Activated CD4-positive, alpha-beta T cell treated with anti-CD3 and anti-CD28 coated beads, Interleukin-2, amount 50 U/mL, for 24 hours (primary cell): ENCODE measurements around the gene UHRF1.
"Not testable (repeated sequence)": the region's sequence is repeated elsewhere in the genome, so short reads cannot be mapped to it uniquely, and the experiment has no call there.

Source experiments
- DNase-seq, 2 donors: peaks; one replicate each; pipeline ENCODE4 v3.0.0-alpha.2; 2020; ENCODE audit warnings: low read depth in 1 of 2, low spot score in 1 of 2

UHRF1 gene

DNA sequence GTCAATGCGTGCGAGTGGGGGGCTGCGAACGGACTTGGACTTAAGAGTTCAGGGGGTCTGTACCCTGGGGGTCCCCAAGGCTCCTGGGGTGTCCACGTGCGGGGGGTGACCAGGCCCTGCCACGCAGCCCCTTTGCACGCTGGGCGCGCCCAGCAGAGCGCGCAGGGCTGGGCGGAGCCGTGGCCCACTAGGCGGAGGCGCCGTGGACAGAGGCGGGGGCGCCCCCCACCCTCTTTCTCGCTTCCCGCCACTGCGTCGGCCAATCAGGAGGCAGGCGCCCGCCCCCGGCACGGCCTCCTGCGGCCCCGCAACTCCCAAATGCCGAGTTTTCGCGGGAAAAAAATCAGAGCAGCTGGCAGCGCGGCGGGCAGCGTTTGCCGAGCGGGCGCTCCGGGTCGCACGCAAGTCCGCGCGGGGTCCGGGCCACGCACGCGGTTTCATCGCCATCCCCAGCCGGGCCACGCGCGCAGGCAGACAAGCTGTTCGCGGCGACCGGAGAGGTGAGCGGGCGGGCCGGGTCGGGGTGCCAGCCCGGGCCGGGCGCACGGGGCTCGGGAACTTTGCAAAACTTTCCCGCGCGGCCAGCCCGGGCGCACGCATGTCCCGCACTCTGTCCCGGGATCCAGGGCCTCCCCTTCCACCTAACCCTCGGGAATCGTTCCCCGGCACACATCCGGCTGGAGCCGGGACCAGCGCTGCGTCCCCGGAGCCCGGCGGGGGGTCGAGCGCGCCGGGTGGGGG lies at the start of gene UHRF1:
Gene UHRF1 (plus strand): TSS at position 346 of the 741 bp plus-strand sequence. CDS start 1,385 bp downstream, outside the sequence.
- peak; percentile 28 to 69 for DNase-seq

DNA sequence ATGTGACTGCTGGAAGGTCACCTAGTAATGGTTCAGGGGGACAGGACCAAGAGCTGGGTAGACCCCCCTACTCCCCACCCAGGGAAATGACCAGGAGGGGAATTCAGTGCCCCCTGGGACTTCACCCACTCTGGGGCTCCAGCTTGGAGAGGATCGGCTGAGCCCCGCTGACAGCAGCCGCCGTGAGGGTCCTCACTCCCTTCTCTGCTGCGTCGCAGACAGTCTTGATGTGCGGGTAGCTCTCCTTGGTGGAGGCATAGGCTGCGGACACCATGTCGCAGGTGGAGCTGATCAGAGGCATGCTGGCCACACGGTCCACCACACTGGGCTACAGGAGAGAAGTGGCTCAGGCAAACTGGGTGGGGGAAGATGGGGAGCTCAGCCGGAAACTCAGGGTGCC lies 49.6 kb upstream of the UHRF1 start:
- no peak for DNase-seq

DNA sequence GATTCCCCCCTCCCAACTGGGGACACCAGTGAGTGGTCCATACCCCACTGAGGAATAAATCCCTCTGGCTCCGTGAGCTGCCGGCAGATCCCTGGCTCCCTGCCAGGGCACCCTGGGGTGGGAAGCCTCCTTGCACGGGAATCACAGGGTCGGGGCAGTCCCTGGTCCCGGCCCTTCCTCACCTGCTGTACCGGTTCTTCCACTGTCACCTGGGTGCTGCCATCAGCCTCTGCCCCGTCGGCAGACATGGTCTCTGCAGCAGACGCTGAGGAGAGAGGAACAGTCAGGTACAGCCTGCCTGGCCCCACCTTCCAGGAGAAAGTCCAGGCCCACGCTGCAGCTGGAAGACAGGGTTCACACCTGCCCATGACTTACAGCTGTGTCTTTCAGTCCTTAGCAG lies 48.2 kb upstream of the UHRF1 start:
- no peak for DNase-seq

DNA sequence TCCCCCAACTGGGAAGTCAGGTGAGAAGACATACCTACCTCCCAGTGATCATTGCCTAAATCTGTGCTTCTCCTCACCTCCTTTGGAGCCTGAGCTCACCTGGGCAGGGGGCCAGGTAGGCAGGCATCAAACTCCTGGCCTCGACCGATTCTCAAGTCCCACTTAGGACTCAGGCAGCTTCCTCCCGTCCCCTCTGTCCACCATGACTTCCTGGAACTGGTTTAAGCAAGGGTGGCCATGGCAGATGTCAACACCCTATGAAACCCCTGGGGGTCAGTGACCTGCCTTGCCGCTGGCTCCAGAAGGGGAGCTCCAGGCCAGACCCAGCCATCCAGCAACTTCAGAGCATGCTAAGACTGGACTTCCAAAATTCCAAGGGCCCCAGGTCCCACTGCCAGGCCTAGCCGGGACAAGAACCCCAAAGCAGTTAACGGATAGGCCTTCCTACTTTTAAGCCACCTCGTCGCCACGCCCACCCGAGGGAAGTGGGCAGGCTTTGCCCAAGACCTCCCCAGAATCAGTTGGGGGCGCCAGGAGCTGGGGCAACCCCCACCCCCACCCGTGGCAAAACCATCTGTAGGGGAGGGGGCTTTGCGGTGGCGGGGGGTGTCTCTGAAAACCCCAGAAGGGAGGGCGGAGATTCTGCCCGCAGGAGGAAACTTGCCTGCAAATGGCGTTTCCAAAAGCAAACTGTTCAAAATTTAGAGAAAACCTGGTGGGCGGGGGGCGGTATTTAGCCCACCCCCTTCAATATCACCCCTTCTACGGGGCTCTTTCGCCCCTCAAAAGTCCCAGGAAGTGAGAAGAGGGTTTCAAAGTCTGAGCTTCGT lies 42.5 kb upstream of the UHRF1 start:
- DNase-seq, result peak in 1 of 2 donors; percentile 15

DNA sequence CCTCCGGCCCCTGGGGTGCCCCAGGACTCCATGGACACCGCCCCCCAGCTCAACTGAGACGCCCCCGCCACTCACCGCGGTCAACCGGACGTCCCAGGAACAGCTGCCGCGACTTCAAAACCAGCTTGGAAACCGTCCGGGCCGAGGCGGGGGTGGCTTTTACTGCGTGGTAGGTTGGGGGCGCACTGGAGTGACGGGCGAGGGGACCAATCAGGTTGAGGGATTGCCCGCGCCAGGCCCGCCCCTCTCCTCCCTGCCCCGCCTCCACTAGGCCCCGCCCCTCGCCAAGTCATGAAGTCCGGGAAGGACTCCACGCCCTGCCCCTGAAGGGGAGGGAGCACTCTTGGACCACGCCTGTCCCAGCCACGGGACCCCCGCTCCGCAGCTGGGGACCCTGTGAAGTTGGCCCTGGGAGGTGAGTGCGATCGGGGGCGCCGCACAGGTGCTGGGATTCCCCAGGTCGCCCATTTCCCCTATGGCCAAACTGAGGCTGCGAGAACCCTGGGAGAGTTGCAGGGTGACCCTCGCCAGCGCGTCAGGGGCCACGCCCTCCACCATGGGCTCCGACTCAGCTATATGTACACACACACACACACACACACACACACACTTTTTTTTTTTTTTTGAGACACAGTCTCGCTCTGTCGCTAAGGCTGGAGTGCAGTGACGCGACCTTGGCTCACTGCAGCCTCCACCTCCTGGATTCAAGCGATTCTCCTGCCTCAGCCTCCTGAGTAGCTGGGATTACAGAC lies 41.6 kb upstream of the UHRF1 start, which contains the start of gene PLIN3:
Gene PLIN3 (minus strand): TSS at position 134 of the 752 bp plus-strand sequence. CDS start 6,273 bp downstream, outside the sequence.
- peak; percentile 84 to 85 for DNase-seq

DNA sequence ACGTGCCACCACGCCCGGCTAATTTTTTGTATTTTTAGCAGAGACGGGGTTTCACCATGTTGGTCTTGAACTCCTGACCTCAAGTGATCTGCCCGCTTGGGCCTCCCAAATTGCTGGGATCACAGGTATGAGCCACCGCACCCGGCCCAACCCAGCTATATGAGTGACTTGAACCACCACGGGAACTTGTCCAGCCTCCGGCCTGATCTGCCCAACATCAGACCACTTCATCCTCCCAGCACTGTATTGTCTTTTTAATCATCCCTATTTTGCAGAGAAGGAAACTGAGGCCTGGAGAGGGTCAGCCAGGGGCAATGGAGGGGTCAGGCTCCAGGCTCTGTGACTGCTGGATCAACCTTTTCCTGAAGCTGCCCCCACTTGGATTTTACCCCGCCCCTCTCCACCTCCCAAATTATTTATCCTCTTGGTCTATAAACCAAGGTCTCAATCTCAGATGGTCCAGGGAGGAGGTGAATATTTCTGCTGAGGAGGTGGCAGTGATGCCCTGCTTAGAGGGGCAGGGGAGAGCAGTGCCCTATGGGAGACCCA lies 40.9 kb upstream of the UHRF1 start:
- no peak for DNase-seq

DNA sequence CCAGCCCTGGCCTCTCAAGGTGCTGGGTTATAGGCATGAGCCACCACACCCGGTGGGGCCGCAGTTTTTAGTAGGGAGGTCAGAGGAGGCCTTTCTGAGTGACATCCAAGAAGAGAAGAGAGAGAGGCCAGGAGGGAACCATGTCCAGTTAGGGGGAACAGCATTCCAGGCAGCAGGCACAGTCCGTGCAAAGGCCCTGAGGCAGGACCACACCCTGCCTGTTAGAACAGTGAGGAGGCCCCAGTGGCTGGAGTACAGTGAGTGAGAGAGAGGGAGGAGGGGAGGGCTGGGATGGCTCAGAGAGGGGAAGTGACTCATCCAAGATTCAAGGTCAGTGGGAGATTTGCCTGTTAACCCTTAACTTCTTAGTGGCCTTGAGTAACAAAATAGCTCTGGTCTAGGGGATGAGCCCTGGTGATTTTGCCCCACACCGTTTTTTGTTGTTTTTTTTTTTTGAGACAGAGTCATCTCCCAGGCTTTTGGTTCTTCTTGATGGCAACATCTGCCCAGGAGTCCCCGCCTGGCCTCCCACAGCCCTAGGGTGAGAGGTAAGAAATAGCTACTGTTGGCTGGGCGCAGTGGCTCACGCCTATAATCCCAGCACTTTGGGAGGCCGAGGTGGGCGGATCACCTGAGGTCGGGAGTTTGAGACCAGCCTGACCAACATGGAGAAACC lies 39.1 kb upstream of the UHRF1 start:
- DNase-seq, result no peak

DNA sequence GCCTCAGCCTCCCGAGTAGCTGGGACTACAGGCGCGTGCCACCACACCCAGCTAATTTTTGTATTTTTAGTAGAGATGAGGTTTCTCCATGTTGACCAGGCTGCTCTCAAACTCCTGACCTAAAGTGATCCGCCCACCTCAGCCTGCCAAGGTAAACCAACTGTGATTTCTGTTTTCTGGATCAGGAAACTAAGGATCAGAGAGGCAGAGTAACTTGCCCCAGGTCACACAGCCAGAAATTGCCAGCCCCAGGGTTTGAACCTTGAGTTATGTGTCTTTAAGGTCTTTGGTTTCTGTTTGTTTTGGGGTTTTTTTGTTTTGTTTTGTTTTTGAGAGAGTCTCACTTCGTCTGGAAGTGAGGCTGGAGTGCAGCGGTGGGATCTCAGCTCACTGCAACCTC lies 37.6 kb upstream of the UHRF1 start:
- DNase-seq, result no peak

DNA sequence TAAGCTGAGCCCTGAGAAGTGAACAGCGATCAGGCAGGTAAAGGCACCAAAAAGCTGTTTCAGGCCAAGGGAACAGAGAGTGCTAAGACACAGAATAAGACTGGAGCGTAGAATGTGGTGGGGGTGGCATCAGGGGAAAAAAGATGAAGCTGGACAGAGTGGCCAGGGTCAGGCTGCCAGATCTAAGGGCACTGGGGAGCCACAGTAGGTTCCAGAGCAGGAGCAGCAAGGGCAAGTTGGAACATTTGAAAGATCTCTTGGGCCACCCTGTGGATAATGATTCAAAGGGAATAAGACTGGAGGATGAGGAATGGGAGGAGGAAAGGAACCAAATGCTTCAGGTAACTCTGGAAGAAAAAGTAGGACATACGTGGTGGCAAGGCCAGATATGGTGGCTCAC lies 35.4 kb upstream of the UHRF1 start:
- no peak for DNase-seq

DNA sequence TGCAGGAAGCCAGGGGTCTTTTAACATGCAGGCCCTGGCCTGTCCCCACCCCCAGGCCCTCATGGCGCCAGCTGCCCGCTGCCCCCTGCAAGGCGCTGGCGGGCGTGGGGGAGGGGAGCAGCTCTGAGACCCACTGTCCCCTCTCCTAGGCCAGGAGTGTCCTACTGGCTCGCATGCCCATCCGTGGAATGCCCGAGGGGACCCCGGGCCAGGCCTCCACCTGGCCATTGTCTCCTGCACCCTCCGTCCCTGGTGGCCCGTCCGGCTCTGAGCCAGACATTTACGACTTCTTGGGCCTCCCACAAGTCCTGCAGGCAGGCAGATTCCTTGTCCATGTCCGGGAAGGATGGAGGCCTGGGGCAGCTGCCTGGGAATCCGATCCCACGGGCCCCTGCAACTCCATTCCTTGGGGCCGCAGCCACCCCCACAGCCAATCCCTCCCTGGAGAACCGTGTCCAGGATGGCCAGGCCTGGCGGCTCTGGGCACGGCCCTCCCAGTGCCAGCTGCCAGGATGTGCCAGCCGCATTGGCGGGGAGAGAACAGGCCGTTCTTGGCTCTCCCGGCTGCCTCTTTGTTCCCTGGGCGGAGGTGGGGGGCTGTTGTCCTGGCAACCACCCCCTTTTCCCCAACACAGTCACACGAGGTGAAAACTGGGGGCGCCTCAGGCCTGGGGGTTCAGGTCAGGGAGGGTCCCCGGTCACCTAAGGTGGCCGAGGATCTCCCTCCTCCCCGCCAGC lies 31.4 kb upstream of the UHRF1 start:
- DNase-seq, result no peak

DNA sequence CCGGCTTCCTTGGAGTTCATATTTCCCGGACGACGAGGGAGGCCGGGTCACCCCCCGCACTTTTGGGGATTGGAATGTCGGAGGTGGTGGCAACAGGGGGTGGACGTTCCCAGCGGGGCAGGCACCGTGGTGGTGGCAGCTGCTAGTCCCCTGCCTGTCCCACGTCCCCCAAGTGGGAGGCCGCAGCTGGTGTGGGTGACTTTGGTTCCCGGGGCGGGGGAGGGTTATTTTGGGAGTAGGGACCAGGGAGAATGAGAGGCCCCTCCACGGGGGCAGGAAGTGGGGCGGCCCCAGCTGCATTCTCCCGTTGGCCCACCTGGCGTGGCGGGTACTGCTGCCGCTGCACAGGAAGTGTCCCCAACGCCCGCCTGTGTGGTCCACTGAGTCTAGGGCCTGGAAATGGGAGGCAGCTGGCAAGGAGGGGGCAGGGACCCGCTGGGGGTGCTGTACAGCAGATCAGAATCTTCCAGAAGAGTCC lies 30.8 kb upstream of the UHRF1 start:
- no peak for DNase-seq

DNA sequence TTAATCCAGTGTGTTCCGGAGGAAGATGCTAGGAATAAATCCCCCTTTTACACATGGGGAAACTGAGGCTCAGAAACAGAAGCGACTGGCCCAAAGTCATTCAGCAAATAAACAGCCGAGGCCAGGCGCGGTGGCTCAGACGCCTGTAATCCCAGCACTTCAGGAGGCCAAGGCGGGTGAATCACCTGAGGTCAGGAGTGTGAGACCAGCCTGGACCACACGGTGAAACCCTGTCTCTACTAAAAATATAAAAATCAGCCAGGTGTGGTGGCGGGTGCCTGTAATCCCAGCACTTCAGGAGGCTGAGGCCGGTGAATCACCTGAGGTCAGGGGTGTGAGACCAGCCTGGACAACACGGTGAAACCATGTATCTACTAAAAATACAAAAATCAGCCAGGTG lies 30.3 kb upstream of the UHRF1 start:
- no peak for DNase-seq

DNA sequence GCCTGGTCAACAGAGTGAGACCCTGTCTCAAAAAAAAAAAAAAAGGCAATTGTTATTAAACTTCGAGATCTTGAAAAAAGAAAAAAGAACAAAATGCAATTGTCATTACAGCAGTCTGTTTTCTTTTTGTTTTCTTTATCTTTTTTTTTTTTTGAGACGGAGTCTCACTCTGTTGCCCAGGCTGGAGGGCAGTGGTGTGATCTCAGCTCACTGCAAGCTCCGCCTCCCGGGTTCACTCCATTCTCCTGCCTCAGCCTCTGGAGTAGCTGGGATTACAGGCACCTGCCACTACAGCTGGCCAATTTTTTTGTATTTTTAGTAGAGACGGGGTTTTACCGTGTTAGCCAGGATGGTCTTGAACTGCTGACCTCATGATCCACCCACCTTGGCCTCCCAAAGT lies 26.4 kb upstream of the UHRF1 start:
- DNase-seq, result not testable (repeated sequence)

DNA sequence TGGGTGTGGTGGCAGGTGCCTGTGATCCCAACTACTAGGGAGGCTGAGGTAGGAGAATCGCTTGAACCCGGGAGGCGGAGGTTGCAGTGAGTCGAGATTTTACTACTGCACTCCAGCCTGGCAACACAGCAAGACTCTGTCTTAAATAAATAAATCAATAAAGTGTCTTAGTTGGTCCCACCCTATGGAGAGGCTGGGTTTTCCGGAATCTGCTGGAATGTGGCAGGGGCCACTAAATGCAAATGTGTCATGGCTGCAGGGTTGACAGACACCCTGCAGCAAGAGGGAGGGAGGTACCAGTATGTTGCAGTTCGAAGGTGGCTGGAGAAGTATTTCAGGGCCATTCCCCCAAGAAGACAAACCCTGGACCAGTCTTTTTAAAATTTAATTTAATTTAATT lies 24.3 kb upstream of the UHRF1 start:
- DNase-seq, result not testable (repeated sequence)

DNA sequence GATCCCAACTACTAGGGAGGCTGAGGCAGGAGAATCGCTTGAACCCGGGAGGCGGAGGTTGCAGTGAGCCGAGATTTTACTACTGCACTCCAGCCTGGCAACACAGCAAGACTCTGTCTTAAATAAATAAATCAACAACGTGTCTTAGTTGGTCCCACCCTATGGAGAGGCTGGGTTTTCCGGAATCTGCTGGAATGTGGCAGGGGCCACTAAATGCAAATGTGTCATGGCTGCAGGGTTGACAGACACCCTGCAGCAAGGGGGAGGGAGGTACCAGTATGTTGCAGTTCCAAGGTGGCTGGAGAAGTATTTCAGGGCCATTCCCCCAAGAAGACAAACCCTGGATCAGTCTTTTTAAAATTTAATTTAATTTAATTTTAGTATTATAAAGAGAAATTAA lies 21.5 kb upstream of the UHRF1 start:
- DNase-seq, result not testable (repeated sequence)

DNA sequence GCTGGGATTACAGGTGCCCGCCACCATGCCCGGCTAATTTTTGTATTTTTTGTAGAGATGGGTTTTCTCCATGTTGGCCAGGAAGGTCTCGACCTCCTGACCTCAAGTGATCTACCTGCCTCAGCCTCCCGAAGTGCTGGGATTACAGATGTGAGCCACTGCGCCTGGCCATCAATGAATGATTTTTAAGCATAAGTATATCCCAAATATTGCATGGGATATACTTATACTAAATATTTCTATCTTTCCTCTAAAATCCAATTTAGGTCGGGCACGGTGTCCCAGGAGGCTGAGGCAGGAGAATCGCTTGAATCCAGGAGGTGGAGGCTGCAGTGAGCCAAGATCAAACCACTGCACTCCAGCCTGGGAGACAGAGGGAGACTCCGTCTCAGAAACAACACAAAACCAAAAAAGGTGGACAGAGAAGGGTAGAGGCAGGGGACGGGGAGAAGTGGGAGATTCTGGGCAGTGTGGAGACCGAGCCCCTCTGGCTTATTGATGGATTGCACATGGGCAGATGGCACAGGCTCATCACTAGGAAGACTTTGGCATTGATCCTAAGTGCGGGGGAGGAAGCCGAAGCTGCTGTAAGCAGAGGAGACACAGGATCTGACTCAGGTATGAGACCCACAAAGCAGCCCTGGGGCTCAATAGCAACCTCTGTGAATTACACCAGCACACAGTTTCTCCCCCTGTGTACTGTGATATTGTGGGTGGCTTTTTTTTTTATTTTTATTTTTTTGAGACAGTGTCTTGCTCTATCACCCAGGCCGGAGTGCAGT lies 20.1 kb upstream of the UHRF1 start:
- DNase-seq, result no peak

DNA sequence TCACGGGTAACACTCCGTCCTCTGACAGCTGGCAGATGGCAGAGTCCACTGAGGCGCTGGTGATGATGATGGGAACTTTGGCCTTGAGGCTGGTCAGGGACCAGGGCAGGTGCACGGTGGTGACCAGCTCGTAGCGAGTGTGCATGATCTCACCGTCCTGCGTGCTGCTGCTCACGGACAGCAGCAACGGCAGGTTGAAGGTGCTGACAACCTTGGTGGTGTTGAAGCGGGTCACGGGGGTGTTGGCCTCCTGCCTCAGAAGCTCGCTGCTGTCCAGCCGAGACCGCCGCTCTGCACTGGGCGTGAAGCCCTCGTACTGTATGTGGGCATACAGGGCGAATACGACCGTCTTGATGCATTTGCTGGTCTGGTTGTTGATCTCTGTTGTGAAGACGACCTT lies 18.2 kb upstream of the UHRF1 start:
- DNase-seq, result no peak

DNA sequence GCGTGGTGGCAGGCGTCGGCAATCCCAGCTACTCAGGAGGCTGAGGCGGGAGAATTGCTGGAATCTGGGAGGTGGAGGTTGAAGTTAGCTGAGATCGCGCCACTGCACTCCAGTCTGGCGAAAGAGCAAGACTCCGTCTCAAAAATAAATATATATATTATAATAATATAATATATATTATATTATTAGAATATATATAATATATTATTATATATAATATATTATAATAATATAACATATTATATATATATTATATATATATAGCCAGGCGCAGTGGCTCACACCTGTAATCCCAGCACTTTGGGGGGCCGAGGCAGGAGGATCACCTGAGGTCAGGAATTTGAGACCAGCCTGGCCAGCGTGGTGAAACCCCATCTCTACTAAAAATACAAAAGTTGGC lies 16.3 kb upstream of the UHRF1 start:
- not testable (repeated sequence) for DNase-seq

DNA sequence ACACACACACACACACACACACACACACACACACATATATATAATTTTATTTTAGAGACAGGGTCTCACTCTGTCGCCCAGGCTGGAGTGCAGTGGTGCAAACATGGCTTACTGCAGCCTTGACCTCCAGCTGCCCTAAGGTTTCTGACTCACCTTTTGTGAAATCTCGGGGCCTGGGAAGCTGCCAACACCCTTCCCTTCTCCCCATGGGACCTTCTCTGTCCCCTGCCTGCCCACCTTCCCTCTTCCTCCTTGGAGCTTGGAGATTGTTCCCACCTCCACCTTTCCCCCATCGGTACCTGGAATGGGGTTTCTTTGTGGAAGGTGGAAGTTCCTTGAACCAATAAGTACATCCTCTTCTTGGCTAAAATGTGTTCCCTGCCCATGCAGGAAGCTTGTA lies 12.9 kb upstream of the UHRF1 start:
- no peak for DNase-seq
